Mucosa of descending colon (tissue), 3 donors: ENCODE results near the gene CLEC7A. TPM values are rescaled to one million over a fixed set of nuclear protein-coding genes. Genes with fewer than 3 reads are reported as not detected.

ENCODE experiments used
- ATAC-seq: fragments of 200-7000 bp; cut with Tn5 transposase; one replicate; pipeline ENCODE4 v1.9.1; 2020; ENCODE audit warnings: mild to moderate bottlenecking, moderate library complexity
- DNase-seq, 3 donors: peaks; one replicate each; pipeline ENCODE4 v3.0.0-alpha.2; 2020
- H3K36me3 ChIP-seq: fragments of 200-600 bp; one replicate; pipeline ENCODE4 v1.8.0; 2021; ENCODE audit warnings: low read depth, mild to moderate bottlenecking
- H3K4me1 ChIP-seq: fragments of 200-600 bp; one replicate; pipeline ENCODE4 v1.8.0; 2021; ENCODE audit warnings: low read depth, mild to moderate bottlenecking
- H3K4me3 ChIP-seq: fragments of 200-600 bp; one replicate; pipeline ENCODE4 v1.8.0; 2021; ENCODE audit warnings: mild to moderate bottlenecking
- H3K9me3 ChIP-seq: fragments of 200-600 bp; one replicate; pipeline ENCODE4 v1.8.0; 2021; ENCODE audit warnings: mild to moderate bottlenecking
- CTCF ChIP-seq: fragments of 200-600 bp; IDR thresholded peaks from one replicate; pipeline ENCODE4 v1.8.0; 2022; ENCODE audit warnings: antibody characterized with exemption, mild to moderate bottlenecking
- intact Hi-C, 2 donors: fragments of 100-400 bp; cut with DNase I in 1 of 2; cut with micrococcal nuclease in 1 of 2; formaldehyde crosslinking; loops; one replicate each; pipeline versions ENCODE4 v1.11.0 to v1.11.1; 2022; cut with DNase I, micrococcal nuclease
- total RNA-seq, 3 donors: library from RNA; stranded (reverse); fragmentation: NEBNext Ultra II Directional in 2 of 3; extraction: Animal tissue kit (Norgen Biotek cat#: 25700) in 2 of 3; gene quantifications; one replicate each; pipeline versions ENCODE4 v1.2.1 to v1.2.4, GENCODE V29; 2021 to 2023
- donor health status: DM: no; HTN: no; CAD: no; lungs with moderate emphysema.
- donor health status: DM: no; HTN: no; CAD: no.
- donor health status: DM: no; HTN: yes; CAD: no.

Gene CLEC7A
- total RNA-seq, 3 donors from 2014 or later = 3.1 to 12.0 (median 6.3) TPM

DNA sequence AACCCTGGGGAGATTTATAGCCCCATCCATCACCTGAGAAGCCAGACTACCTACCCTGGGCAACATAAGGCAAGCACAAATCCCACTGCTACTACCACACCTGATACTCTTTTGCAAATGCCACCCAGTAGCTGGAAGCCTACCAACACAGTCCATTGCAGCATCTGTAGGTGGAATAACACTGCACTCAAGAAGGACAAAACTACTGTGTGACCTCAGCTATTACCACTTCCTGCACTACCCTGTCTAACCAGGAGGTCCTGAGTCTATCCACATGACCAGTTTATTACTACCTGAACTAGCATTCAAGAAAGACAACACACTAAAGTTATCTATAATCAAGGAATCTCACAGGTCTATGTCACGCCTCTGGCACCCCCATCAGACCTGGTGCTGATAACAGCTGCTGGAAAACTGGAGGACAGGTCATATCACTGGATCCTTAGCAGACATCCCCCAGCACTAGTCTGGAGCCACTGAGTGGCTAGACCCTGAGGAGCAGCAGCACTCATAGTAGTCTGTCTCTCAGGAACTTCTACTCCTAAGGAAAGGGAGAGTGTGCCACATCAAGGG lies 28.3 kb downstream of the CLEC7A start:
- Histone ChIP-seq H3K4me3 (no peak overlapping the region), H3K9me3 (no peaks in the 10 kb centered on the region), H3K36me3 (no peaks in the 10 kb centered on the region), H3K4me1 (no peaks in the 10 kb centered on the region)
- no peak for TF ChIP-seq CTCF
- ATAC-seq (no peak), DNase-seq (no peak)
- intact Hi-C loops = no loop called here

DNA sequence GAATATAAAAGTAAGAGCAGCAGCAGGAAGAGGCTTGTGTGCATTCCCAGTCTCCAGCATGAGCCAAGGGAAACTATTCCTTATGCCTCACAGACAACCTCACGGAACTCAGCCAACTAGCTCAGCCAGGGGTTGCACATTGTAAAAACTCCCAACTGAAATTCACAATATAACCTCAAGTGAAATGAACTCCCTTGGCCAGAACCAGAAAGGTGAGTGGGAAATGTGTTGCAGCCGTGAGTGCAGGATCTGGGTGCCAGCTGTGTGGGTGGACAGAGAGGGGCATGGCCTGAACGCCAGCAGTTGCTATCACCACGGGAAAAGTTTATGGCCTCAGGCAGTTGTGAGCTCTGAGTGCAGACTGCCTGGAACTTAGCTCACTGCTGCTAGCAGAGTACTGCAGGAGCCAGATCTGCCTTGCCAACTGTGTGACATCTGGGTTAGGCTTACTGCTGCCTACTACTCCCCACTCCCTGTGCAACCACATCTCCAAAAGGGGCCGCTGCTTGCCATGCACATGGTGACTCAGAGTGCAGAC lies 28.9 kb downstream of the CLEC7A start:
- Histone ChIP-seq H3K9me3 (no peaks in the 10 kb centered on the region), H3K4me3 (no peak overlapping the region), H3K4me1 (no peaks in the 10 kb centered on the region), H3K36me3 (no peaks in the 10 kb centered on the region)
- DNase-seq (no peak), ATAC-seq (no peak)
- TF ChIP-seq CTCF = no peak
- intact Hi-C loops = no loop called here

DNA sequence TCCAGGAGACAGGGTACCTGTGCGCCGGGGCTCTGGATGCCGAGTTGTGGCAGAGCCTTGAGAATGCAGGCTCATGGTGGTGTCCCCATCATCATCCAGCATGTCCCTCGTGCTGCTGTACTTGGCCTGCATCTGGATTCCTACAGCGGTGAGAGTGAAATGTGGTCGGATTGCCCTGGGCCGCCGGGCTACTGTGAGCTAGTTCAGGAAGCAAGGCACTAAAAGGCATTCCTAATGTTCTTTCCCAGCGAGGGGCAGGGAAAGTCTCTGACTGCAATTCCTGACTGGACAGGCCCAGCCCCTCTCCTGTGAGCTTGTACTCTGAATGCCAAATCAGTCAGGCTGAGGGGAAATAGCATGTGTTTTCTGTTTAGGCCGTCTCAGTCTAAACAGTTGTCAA lies 31.2 kb downstream of the CLEC7A start, which contains the start of gene CLEC1A:
TSS of gene CLEC1A (minus strand) at position 195 of the 400 bp plus-strand sequence. CDS start at position 132, 63 bp downstream.
- H3K9me3 ChIP-seq = no peaks in the 10 kb centered on the region
- H3K4me3 ChIP-seq = no peak within 1 kb of the TSS
- no peaks in the 10 kb centered on the region for H3K36me3 ChIP-seq
- DNase-seq = no peak
- no peak for ATAC-seq
- no peaks in the 10 kb centered on the region for H3K4me1 ChIP-seq
- intact Hi-C loops = no loop called here
- TF ChIP-seq CTCF = no peak

DNA sequence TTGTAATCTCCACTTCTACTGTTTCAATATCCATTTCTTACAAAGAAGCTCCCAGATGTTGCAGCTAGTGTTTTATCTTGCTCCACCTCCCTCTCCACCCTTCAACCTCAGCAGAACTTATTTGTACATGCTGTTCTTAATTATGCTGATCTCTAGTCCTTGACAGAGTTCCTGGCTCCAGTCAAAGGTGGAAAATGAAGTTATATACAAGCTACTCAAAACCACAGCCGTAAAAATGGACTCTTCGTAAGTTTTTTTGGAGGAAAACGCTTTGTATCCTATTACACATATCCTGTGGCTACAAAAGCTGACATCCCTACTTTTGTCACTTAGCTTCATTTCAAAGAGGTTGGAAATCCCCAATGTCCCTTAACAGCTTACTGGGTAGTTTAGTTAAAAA lies 32.5 kb downstream of the CLEC7A start:
- no peaks in the 10 kb centered on the region for H3K36me3 ChIP-seq
- ATAC-seq (no peak), DNase-seq (no peak)
- H3K4me3 ChIP-seq = no peak overlapping the region
- intact Hi-C loops = no loop called here
- no peaks in the 10 kb centered on the region for H3K9me3 ChIP-seq
- H3K4me1 ChIP-seq = no peaks in the 10 kb centered on the region
- TF ChIP-seq CTCF = no peak

GRCh38 chr12:10095971-10096370 lies 34.0 kb downstream of the CLEC7A start:
- ATAC-seq = no peak
- no peak for TF ChIP-seq CTCF
- no peak overlapping the region for H3K4me3 ChIP-seq
- H3K9me3 ChIP-seq = no peaks in the 10 kb centered on the region
- no peak for DNase-seq
- no peaks in the 10 kb centered on the region for H3K4me1 ChIP-seq
- no peaks in the 10 kb centered on the region for H3K36me3 ChIP-seq
- intact Hi-C loops = no loop called here
